Kidney capillary endothelial cell (primary cell): ENCODE results near the gene KLHDC10.
"Not testable (repeated sequence)": the region's sequence is repeated elsewhere in the genome, so short reads cannot be mapped to it uniquely, and the experiment has no call there.

Source experiments
- DNase-seq: peaks from one replicate; pipeline ENCODE4 v3.0.0-alpha.2; 2018; ENCODE audit warnings: low spot score

Gene KLHDC10

DNA sequence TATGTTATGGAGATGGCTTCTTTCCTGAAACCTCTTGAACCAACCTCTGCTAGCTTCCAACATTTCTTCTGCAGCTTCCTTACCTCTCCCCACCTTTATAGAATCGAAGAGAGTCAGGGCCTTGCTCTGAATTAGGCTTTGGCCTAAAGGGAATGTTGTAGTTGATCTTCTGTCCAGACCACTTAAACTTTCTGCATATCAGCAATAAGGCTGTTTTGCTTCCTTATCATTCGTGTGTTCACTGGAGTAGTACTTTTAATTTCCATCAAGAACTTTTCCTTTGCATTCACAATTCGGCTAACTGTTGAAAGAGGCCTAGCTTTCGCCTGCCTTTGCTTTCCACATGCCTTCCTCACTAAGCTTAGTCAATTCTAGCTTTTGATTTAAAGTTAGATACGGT is 48.0 kb downstream of the KLHDC10 start:
- DNase-seq = no peak

- no peak for DNase-seq
These were observed 48.5 kb downstream of the KLHDC10 start for GRCh38 chr7:130118801-130119200.

GRCh38 chr7:130123501-130123900 is 53.2 kb downstream of the KLHDC10 start:
- no peak for DNase-seq

- no peak for DNase-seq
These were observed 54.4 kb downstream of the KLHDC10 start for GRCh38 chr7:130124711-130125110.

GRCh38 chr7:130126840-130127239 is 56.5 kb downstream of the KLHDC10 start:
- not testable (repeated sequence) for DNase-seq

DNA sequence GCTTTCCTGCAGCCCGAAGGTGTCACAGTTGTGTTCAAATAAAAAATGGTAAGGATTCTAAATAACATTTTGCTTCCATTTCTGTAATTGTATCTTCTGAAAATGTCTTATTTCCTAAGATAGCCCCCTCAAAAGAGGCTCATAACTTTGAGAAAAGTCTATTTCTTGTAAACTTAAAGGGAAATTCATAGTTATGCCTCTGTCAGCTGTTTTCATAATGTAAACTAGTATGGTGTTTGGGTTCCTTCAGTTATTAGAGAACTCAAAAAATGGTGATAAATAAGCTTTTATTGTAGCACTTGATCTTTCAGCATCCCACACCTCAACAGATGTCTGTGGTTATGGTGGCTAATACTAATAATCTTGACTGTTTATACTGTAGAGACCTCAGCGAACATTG is 57.1 kb downstream of the KLHDC10 start:
- DNase-seq = no peak

DNA sequence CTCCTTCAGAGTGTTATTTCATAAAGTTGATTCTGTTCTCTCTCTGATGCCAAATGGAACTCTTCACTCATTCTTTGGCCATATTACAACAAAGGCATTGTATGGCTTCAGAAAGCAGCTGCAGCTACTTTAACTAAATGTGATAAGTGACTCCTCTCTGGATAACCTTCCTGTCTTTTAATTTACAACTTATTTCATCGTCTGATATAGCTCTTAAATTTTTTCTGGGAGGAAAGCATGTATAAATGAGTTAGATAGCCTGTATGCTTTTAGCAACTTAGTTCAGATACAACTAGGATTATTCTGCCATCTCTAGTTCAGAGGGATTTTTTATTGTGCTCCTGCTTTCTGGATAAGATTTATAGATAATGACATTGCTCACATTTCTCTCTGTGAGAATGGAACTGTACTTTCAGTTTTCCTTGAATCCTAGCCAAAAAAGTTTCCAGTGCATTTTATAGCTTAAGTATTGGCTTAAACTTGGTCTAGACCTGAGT is 57.5 kb downstream of the KLHDC10 start:
- no peak for DNase-seq

- no peak for DNase-seq
These were observed 58.7 kb downstream of the KLHDC10 start for GRCh38 chr7:130129011-130129411.

GRCh38 chr7:130131191-130131834 is 61.0 kb downstream of the KLHDC10 start:
- no peak for DNase-seq

DNA sequence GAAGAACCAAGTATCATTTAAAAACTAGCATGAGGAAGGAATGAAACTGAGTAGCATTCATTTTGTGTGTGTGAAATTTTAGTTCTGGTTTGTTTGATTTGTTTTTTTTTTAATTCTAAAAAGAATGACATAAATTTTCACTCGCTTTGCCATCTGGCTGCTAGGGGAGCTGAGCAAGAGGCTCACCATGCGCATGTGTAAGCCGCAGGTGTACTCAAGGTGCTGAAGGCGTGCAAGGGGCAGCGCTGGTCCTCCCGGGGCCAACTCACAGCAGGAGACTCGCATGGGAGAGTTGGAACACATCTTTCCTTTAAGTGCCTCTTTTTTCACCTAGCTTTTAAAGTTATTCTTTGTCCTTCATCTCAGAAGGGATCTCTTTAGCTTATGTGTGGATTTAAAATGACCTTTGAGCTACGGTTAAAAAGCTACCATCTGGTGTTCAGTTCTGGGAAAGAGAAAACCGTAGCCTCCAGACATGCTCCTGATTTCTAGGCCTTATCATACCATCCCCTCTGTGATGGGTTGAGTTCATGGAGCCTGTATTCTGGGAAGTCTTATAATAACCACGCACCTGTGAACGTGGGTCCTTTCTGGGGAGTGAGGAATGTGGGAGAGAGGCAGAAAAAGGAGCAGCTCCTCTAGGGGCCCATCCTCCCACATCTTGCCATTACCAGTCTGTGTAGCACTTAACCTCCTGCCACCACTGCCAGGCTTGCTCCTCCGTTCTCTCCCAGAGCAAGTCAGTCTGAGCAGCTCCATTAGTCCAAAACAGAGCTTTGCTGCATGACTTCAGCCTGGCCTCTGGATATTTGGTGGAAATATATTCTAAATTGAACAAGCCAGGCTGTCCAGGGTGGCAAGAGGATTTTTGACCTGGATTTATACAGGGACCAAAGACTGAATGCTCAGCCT is 61.9 kb downstream of the KLHDC10 start:
- DNase-seq = no peak

GRCh38 chr7:130133029-130133782 is 62.9 kb downstream of the KLHDC10 start:
- no peak for DNase-seq

- DNase-seq = no peak
These were observed 63.8 kb downstream of the KLHDC10 start for GRCh38 chr7:130134106-130134636.

DNA sequence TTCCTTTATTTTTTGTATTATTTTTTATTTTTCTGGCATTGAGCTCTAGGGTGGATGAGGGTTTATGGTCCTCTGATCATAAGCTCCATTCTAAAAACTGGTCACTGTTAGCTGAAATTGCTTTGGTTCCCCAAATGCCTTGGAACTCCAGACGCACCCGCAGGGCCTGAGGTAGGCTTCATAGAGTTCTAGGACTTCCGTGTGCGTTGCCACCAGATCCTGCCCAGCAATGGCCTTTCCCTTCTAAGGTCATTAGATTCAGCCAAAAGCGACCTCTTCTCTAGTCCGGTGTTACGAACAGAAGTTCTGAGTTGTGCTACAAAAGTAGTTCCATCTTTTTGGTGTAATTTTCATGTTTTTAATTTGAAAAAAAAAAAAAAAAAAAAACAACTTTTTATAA is 64.4 kb downstream of the KLHDC10 start:
- DNase-seq = no peak

- no peak for DNase-seq
These were observed 65.2 kb downstream of the KLHDC10 start for GRCh38 chr7:130135208-130136205.

DNA sequence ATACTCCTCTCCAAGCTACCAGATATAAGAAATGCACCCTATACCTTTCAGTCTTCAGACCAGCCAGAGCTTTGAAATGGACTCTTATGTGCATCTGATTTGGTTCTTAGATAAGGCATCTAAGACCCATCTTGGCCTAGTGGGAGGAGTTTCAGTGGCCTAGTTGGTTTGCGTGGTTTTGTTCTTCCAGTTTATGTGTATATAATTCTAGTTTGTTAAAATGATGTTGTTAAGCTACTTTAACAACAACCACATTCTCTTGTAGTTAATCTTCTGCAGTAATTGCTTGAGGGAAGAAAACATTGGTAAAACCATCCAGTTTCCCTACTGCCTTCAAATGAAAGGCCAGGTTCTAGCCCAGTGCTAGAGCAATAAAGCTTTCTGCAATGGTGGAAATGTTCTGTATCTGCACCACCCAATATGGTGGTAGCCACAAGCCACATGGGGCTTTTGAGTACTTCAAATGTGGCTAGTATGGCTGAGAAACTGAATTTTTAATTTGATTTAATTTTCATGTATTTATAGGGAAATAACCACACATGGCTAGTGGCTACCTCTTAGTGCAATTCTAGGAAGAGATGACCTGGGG is 66.3 kb downstream of the KLHDC10 start:
- DNase-seq = no peak

DNA sequence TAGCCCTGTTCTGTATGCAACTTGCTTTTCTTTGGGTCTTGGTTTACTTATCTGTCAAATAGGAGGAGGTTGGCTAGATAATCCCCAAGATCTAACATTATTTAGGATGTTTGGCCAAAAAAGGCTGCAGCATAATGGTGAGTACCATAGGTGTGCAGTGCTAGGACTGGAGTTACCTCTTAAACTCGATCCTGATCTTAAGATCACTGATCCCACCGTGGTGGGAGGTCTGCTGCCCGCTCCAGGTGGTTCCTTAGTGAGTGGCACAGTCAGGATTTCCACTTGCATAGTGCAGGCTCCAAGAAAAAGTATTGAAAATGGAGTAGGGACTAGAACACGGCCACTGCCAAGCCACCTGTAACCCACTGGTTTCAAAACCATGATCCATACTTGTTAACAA is 66.9 kb downstream of the KLHDC10 start:
- DNase-seq = no peak

DNA sequence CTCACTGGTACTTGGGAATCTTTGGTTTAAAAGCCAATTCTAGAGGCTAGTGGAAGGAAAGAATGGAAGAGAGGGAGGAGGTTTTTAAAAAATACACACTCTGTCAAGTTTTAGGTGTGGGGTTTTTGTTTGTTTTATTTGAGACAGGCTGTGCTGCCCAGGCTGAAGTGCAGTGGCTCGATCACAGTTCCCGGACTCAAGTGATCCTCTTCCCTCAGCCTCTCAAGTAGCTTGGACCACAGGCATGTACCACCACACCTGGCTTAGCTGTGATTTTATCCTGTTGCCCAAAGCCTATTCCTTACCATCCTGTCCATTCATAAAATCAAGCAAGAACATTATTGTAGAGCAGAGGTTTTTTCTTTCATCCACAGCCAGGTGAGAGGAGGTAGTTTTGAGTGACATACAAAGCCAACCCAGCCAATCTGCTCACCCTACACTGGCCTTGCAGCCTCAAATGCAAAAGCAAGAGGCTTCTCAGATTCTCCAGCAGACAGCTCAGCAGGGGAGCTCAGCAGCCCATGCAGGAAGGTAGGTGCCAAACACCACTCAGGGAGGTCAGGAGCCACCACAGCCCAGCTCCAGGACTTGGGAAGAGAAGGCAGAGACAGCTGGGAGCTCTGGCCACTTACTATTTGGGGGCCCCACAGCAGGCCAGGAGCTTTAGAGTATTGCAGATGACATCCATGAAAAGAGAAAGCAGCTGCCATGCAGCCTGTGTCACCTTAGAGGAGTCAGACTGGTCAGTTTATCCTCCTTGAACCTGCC is 69.0 kb downstream of the KLHDC10 start:
- DNase-seq = no peak

DNA sequence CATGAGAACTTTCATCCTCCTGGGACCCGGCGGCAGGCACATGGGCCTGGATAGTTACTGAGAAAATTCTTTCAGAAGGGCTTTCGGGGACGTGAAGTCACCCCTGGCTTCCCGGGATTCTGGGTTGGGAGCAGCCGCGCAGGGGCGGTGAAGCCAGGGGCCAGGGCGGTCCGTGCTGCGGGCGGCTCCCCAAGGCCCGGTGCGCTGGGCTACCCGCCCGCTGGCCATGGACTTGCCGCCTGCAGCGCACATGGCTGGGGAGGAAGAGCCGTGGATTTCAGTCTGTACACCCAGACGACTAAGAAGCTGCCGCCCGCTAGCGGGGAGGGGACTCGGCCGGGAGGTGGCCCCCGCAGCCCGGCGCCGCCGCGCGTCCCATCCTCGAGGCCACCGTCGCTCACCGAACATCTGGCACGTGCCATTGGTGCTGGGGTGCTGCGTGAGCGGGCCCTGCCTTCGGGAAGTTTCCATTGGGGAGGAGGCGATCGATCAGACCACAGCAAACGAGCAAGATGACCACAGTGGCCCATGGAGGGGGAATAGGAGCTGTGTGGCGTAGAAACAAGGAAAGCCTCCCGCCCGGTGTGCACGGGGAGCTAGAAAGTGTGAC is 70.3 kb downstream of the KLHDC10 start:
- DNase-seq = no peak

- peak; percentile 13 for DNase-seq
These were observed 71.0 kb downstream of the KLHDC10 start for GRCh38 chr7:130141161-130141883.
